Osteoblast (primary cell): ENCODE results near the gene VPS37B. TPM values are rescaled to one million over a fixed set of nuclear protein-coding genes. Genes with fewer than 3 reads are reported as not detected.
"Not testable (repeated sequence)": the region's sequence is repeated elsewhere in the genome, so short reads cannot be mapped to it uniquely, and the experiment has no call there.

Source experiments
- DNase-seq: peaks from one replicate; pipeline ENCODE4 v3.0.0; 2011; ENCODE audit warnings: low spot score, mixed read lengths; ENCODE audit not compliant: insufficient read length; ENCODE audit errors: missing footprints
- H2AFZ ChIP-seq: 2 replicates; pipeline ENCODE4 v1.6.0; 2011; ENCODE audit warnings: mild to moderate bottlenecking, low read length
- H3K27ac ChIP-seq: 2 replicates; pipeline ENCODE4 v1.5.1; 2011; ENCODE audit warnings: mild to moderate bottlenecking, low read depth, low read length, moderate library complexity
- H3K27me3 ChIP-seq: 2 replicates; pipeline ENCODE4 v1.6.0; 2012; ENCODE audit warnings: mild to moderate bottlenecking, control low read depth, inconsistent platforms, low read length, moderate library complexity; ENCODE audit not compliant: insufficient read depth
- H3K36me3 ChIP-seq: 2 replicates; pipeline ENCODE4 v1.5.1; 2011; ENCODE audit warnings: mild to moderate bottlenecking, low read length, control low read depth, moderate library complexity; ENCODE audit not compliant: insufficient read depth
- H3K4me1 ChIP-seq: 2 replicates; pipeline ENCODE4 v1.5.1; 2011; ENCODE audit warnings: mild to moderate bottlenecking, low read length, control low read depth, moderate library complexity; ENCODE audit not compliant: insufficient read depth
- H3K4me2 ChIP-seq: 2 replicates; pipeline ENCODE4 v1.6.0; 2011; ENCODE audit warnings: mild to moderate bottlenecking, low read length; ENCODE audit not compliant: insufficient read depth
- H3K4me3 ChIP-seq: fragments of 200-600 bp; sonication (generic); 3 replicates; pipeline ENCODE4 v1.5.1; 2012; ENCODE audit warnings: mild to moderate bottlenecking, low read length, inconsistent platforms; ENCODE audit not compliant: insufficient read depth
- H3K79me2 ChIP-seq: 2 replicates; pipeline ENCODE4 v1.6.0; 2012; ENCODE audit warnings: mild to moderate bottlenecking, low read length, control low read depth, inconsistent platforms; ENCODE audit not compliant: insufficient read depth
- H3K9me3 ChIP-seq: 2 replicates; pipeline ENCODE4 v1.5.1; 2011; ENCODE audit warnings: low read depth, low read length, control low read depth
- H4K20me1 ChIP-seq: 2 replicates; pipeline ENCODE4 v1.6.0; 2012; ENCODE audit warnings: mild to moderate bottlenecking, low read length, control low read depth; ENCODE audit not compliant: insufficient read depth
- CTCF ChIP-seq: IDR thresholded peaks from 2 replicates; pipeline ENCODE4 v1.5.1; 2011; ENCODE audit warnings: mild to moderate bottlenecking, low read depth, low read length, moderate library complexity; ENCODE audit errors: extremely low read depth
- total RNA-seq: library from RNA; depleted of rRNA; stranded (reverse); fragments of >200 nt; gene quantifications from 2 replicates; pipeline ENCODE4 v1.2.3, GENCODE V29; 2012

Gene VPS37B
- total RNA-seq, 1 donor: 19.2 TPM

GRCh38 chr12:122880155-122880667, 15.7 kb downstream of the VPS37B start:
- no peak for TF ChIP-seq CTCF
- Histone ChIP-seq H3K4me2 (peak overlapping the region; percentile 65), H3K79me2 (peaks cover 100% of the 10 kb centered on the region), H3K36me3 (no peaks in the 10 kb centered on the region), H3K4me3 (no peak overlapping the region), H3K27me3 (no peaks in the 10 kb centered on the region), H3K27ac (peak overlapping the region; percentile 82), H3K9me3 (no peaks in the 10 kb centered on the region), H3K4me1 (peaks cover 32% of the 10 kb centered on the region), H2AFZ (no peak overlapping the region), H4K20me1 (peaks cover 69% of the 10 kb centered on the region)
- peak; percentile 80 for DNase-seq

- no peak overlapping the region for H3K4me3 ChIP-seq
- H2AFZ ChIP-seq: no peak overlapping the region
- H3K79me2 ChIP-seq: peaks cover 100% of the 10 kb centered on the region
- TF ChIP-seq CTCF: no peak
- no peaks in the 10 kb centered on the region for H3K36me3 ChIP-seq
- peak overlapping the region; percentile 82 for H3K27ac ChIP-seq
- H3K4me1 ChIP-seq: peaks cover 25% of the 10 kb centered on the region
- H3K9me3 ChIP-seq: no peaks in the 10 kb centered on the region
- DNase-seq: no peak
- no peaks in the 10 kb centered on the region for H3K27me3 ChIP-seq
- no peak overlapping the region for H3K4me2 ChIP-seq
- peaks cover 63% of the 10 kb centered on the region for H4K20me1 ChIP-seq
Observed at GRCh38 chr12:122878780-122879612, 16.9 kb downstream of the VPS37B start.

GRCh38 chr12:122876731-122877130, 19.2 kb downstream of the VPS37B start:
- Histone ChIP-seq H3K4me2 (no peak overlapping the region), H3K9me3 (no peaks in the 10 kb centered on the region), H3K36me3 (peaks cover 3% of the 10 kb centered on the region), H2AFZ (no peak overlapping the region), H3K79me2 (peaks cover 100% of the 10 kb centered on the region), H4K20me1 (peaks cover 61% of the 10 kb centered on the region), H3K4me1 (peaks cover 30% of the 10 kb centered on the region), H3K27me3 (no peaks in the 10 kb centered on the region), H3K4me3 (no peak overlapping the region), H3K27ac (no peak overlapping the region)
- TF ChIP-seq CTCF: no peak
- no peak for DNase-seq

- peaks cover 34% of the 10 kb centered on the region for H3K4me1 ChIP-seq
- peaks cover 61% of the 10 kb centered on the region for H4K20me1 ChIP-seq
Observed at GRCh38 chr12:122876281-122876680, 19.6 kb downstream of the VPS37B start.

More at GRCh38 chr12:122876281-122876680, 19.6 kb downstream of the VPS37B start:
- peaks cover 100% of the 10 kb centered on the region for H3K79me2 ChIP-seq
- H3K27me3 ChIP-seq, H3K9me3 ChIP-seq, H3K4me3 ChIP-seq, DNase-seq, H3K36me3 ChIP-seq, H3K4me2 ChIP-seq, H2AFZ ChIP-seq: not testable (repeated sequence)
- H3K27ac ChIP-seq: peak overlapping the region; percentile 23
